Stimulated activated CD4-positive, alpha-beta T cell treated with anti-CD3 and anti-CD28 coated beads, TNF-alpha, amount 100 ng/mL, for 24 hours (primary cell): ENCODE results near the gene DPP7.

Experiments used
- DNase-seq, 3 experiments: peaks; one replicate each; pipeline ENCODE4 v3.0.0-alpha.2; 2020; ENCODE audit warnings: low read depth in 3 of 3

DPP7 gene

GRCh38 chr9:137088121-137088520, 26.4 kb downstream of the DPP7 start:
- no peak for DNase-seq

- peak in 1 of 3 experiments; percentile 11 for DNase-seq
These were observed 27.1 kb downstream of the DPP7 start for GRCh38 chr9:137087409-137087925.

- peak; percentile 99 to 100 (median 100) for DNase-seq
These were observed 27.8 kb downstream of the DPP7 start, which contains the start of gene MAN1B1 for GRCh38 chr9:137086531-137087408. TSS of gene MAN1B1 (plus strand) at chr9:137086985. CDS start at chr9:137087000, 15 bp downstream.

GRCh38 chr9:137085920-137086530, 28.5 kb downstream of the DPP7 start:
- no peak for DNase-seq

- no peak for DNase-seq
These were observed 30.0 kb downstream of the DPP7 start for GRCh38 chr9:137084526-137084925.

- no peak for DNase-seq
These were observed 31.0 kb downstream of the DPP7 start for GRCh38 chr9:137083394-137084004.

- no peak for DNase-seq
These were observed 31.6 kb downstream of the DPP7 start for GRCh38 chr9:137082925-137083290.

- no peak for DNase-seq
These were observed 32.2 kb downstream of the DPP7 start for GRCh38 chr9:137082222-137082924.

GRCh38 chr9:137080260-137081122, 34.0 kb downstream of the DPP7 start:
- no peak for DNase-seq

- DNase-seq, result no peak
These were observed 35.1 kb downstream of the DPP7 start for GRCh38 chr9:137079401-137079787.

GRCh38 chr9:137078701-137079400, 35.7 kb downstream of the DPP7 start:
- DNase-seq, result no peak

- peak in 1 of 3 experiments; percentile 49 for DNase-seq
These were observed 36.5 kb downstream of the DPP7 start for GRCh38 chr9:137077758-137078693.

GRCh38 chr9:137077010-137077747, 37.4 kb downstream of the DPP7 start, which contains the start of gene UAP1L1:
TSS of gene UAP1L1 (plus strand) at chr9:137077517. CDS start at chr9:137077533, 16 bp downstream.
- DNase-seq, result peak in 2 of 3 experiments; percentile 21 to 54

GRCh38 chr9:137076636-137077009, 37.9 kb downstream of the DPP7 start:
- DNase-seq, result no peak

GRCh38 chr9:137075275-137075775, 39.2 kb downstream of the DPP7 start:
- no peak for DNase-seq

- no peak for DNase-seq
These were observed 39.8 kb downstream of the DPP7 start for GRCh38 chr9:137074657-137075274.

GRCh38 chr9:137073992-137074399, 40.5 kb downstream of the DPP7 start:
- DNase-seq, result no peak

- no peak for DNase-seq
These were observed 43.3 kb downstream of the DPP7 start for GRCh38 chr9:137071282-137071681.
